DMS114 treated with DMSO at 0.1 percent for 48 hours (cell line): Measurements from ENCODE around the gene IQGAP1.
"Not testable (repeated sequence)": the region's sequence is repeated elsewhere in the genome, so short reads cannot be mapped to it uniquely, and the experiment has no call there.

Experiments
- DNase-seq: peaks from one replicate; lab custom pipeline; 2025; ENCODE audit not compliant: unreplicated experiment; lab: John Stamatoyannopoulos, UW

IQGAP1 gene

GRCh38 chr15:90387534-90388461, at the start of gene IQGAP1:
IQGAP1 (plus strand) TSS chr15:90388242; CDS start chr15:90388342, 100 bp downstream.
- peak; percentile 93 for DNase-seq

GRCh38 chr15:90338532-90338931, 49.5 kb upstream of the IQGAP1 start:
- DNase-seq = no peak

GRCh38 chr15:90340345-90340744, 47.7 kb upstream of the IQGAP1 start:
- no peak for DNase-seq

- DNase-seq = no peak
These were observed 44.7 kb upstream of the IQGAP1 start for GRCh38 chr15:90343302-90343790.

- no peak for DNase-seq
These were observed 43.4 kb upstream of the IQGAP1 start for GRCh38 chr15:90344662-90345061.

GRCh38 chr15:90345857-90346256, 42.2 kb upstream of the IQGAP1 start:
- DNase-seq = no peak

- not testable (repeated sequence) for DNase-seq
These were observed 40.5 kb upstream of the IQGAP1 start for GRCh38 chr15:90347431-90348065.

- DNase-seq = no peak
These were observed 39.6 kb upstream of the IQGAP1 start for GRCh38 chr15:90348456-90348855.

- no peak for DNase-seq
These were observed 39.0 kb upstream of the IQGAP1 start for GRCh38 chr15:90349072-90349471.

- no peak for DNase-seq
These were observed 38.2 kb upstream of the IQGAP1 start for GRCh38 chr15:90349821-90350220.

- peak; percentile 41 for DNase-seq
These were observed 36.4 kb upstream of the IQGAP1 start for GRCh38 chr15:90351479-90352106.

- peak; percentile 95 for DNase-seq
These were observed 35.7 kb upstream of the IQGAP1 start, which contains the start of gene ZNF774 for GRCh38 chr15:90352107-90352893. ZNF774 (plus strand) TSS chr15:90352284; CDS start chr15:90354661, 2,377 bp downstream.

GRCh38 chr15:90354986-90355385, 33.1 kb upstream of the IQGAP1 start:
- DNase-seq = no peak

GRCh38 chr15:90358124-90359033, 29.7 kb upstream of the IQGAP1 start:
- DNase-seq = no peak

GRCh38 chr15:90360746-90361145, 27.3 kb upstream of the IQGAP1 start:
- no peak for DNase-seq

GRCh38 chr15:90362936-90363212, 25.2 kb upstream of the IQGAP1 start:
- DNase-seq = no peak

- no peak for DNase-seq
These were observed 23.8 kb upstream of the IQGAP1 start for GRCh38 chr15:90364251-90364650.

GRCh38 chr15:90365414-90366055, 22.5 kb upstream of the IQGAP1 start:
- no peak for DNase-seq

- DNase-seq = no peak
These were observed 20.5 kb upstream of the IQGAP1 start for GRCh38 chr15:90367576-90367975.
